AG09309 (cell line): Measurements from ENCODE around the gene CLEC1A.

Source experiments
- DNase-seq: peaks from one replicate; pipeline ENCODE4 v3.0.0-alpha.2; 2010; ENCODE audit warnings: low read depth
- H3K4me3 ChIP-seq: 2 replicates; pipeline ENCODE4 v1.5.1; 2011; ENCODE audit warnings: mild to moderate bottlenecking, low read depth, low read length, moderate library complexity; ENCODE audit not compliant: control insufficient read depth
- CTCF ChIP-seq: IDR thresholded peaks from 2 replicates; pipeline ENCODE4 v1.5.1; 2011; ENCODE audit warnings: mild to moderate bottlenecking, low read depth, low read length, inconsistent platforms; ENCODE audit not compliant: insufficient read depth, control insufficient read depth; ENCODE audit errors: missing control alignments

The CLEC1A gene

GRCh38 chr12:10073261-10073660 lies 25.5 kb downstream of the CLEC1A start:
- no peak overlapping the region for H3K4me3 ChIP-seq
- no peak for TF ChIP-seq CTCF
- no peak for DNase-seq

- no peak for DNase-seq
- no peak for TF ChIP-seq CTCF
- no peak overlapping the region for H3K4me3 ChIP-seq
Measured at GRCh38 chr12:10072131-10072530, 26.7 kb downstream of the CLEC1A start.

- no peak overlapping the region for H3K4me3 ChIP-seq
- TF ChIP-seq CTCF: no peak
- no peak for DNase-seq
Measured at GRCh38 chr12:10070380-10070779, 28.4 kb downstream of the CLEC1A start.

- no peak for DNase-seq
- no peak overlapping the region for H3K4me3 ChIP-seq
- no peak for TF ChIP-seq CTCF
Measured at GRCh38 chr12:10069976-10070375, 28.8 kb downstream of the CLEC1A start.

GRCh38 chr12:10069099-10069498 lies 29.7 kb downstream of the CLEC1A start:
- no peak overlapping the region for H3K4me3 ChIP-seq
- peak; percentile 49 for DNase-seq
- no peak for TF ChIP-seq CTCF

GRCh38 chr12:10068644-10069043 lies 30.1 kb downstream of the CLEC1A start:
- DNase-seq: no peak
- TF ChIP-seq CTCF: no peak
- H3K4me3 ChIP-seq: no peak overlapping the region

GRCh38 chr12:10067942-10068341 lies 30.8 kb downstream of the CLEC1A start:
- H3K4me3 ChIP-seq: no peak overlapping the region
- no peak for DNase-seq
- TF ChIP-seq CTCF: no peak
